ENCODE measurements around the gene ZNF585A.
"Not testable (repeated sequence)": the region's sequence is repeated elsewhere in the genome, so short reads cannot be mapped to it uniquely, and the experiment has no call there.

The ZNF585A gene

GRCh38 chr19:37197768-37198167, 25.3 kb upstream of the ZNF585A start:
- no peak for DNase-seq (ENCODE audit: extremely low read depth, low read depth)
- H3K4me3 ChIP-seq (replicated peaks; ENCODE audit: low read depth, low read length), result no peak overlapping the region
- TF ChIP-seq CTCF (IDR thresholded peaks at IDR 0.05; ENCODE audit: low read depth, low read length, missing control alignments), result no peak

- DNase-seq (ENCODE audit: extremely low read depth, low read depth); H3K4me3 ChIP-seq (replicated peaks; ENCODE audit: low read depth, low read length): not testable (repeated sequence)
Measured at GRCh38 chr19:37197115-37197514, 24.6 kb upstream of the ZNF585A start.

GRCh38 chr19:37195248-37195647, 22.8 kb upstream of the ZNF585A start:
- not testable (repeated sequence) for H3K4me3 ChIP-seq (replicated peaks; ENCODE audit: low read depth, low read length); DNase-seq (ENCODE audit: extremely low read depth, low read depth)

GRCh38 chr19:37186071-37186470, 13.6 kb upstream of the ZNF585A start:
- not testable (repeated sequence) for H3K4me3 ChIP-seq (replicated peaks; ENCODE audit: low read depth, low read length); DNase-seq (ENCODE audit: extremely low read depth, low read depth)

- no peak for DNase-seq (ENCODE audit: extremely low read depth, low read depth)
- TF ChIP-seq CTCF (IDR thresholded peaks at IDR 0.05; ENCODE audit: low read depth, low read length, missing control alignments), result no peak
- no peak overlapping the region for H3K4me3 ChIP-seq (replicated peaks; ENCODE audit: low read depth, low read length)
Measured at GRCh38 chr19:37165635-37166034, 6.9 kb downstream of the ZNF585A start.

GRCh38 chr19:37160153-37160552, 12.3 kb downstream of the ZNF585A start:
- DNase-seq (ENCODE audit: extremely low read depth, low read depth), result no peak
- TF ChIP-seq CTCF (IDR thresholded peaks at IDR 0.05; ENCODE audit: low read depth, low read length, missing control alignments), result no peak
- H3K4me3 ChIP-seq (replicated peaks; ENCODE audit: low read depth, low read length), result no peak overlapping the region

- TF ChIP-seq CTCF (IDR thresholded peaks at IDR 0.05; ENCODE audit: low read depth, low read length, missing control alignments), result no peak
- no peak for DNase-seq (ENCODE audit: extremely low read depth, low read depth)
Measured at GRCh38 chr19:37148214-37148613, 24.3 kb downstream of the ZNF585A start.

GRCh38 chr19:37136111-37136510, 36.4 kb downstream of the ZNF585A start:
- no peak overlapping the region for H3K4me3 ChIP-seq (replicated peaks; ENCODE audit: low read depth, low read length)
- no peak for DNase-seq (ENCODE audit: extremely low read depth, low read depth)
- no peak for TF ChIP-seq CTCF (IDR thresholded peaks at IDR 0.05; ENCODE audit: low read depth, low read length, missing control alignments)

More at GRCh38 chr19:37148214-37148613, 24.3 kb downstream of the ZNF585A start:
- no peak overlapping the region for H3K4me3 ChIP-seq (replicated peaks; ENCODE audit: low read depth, low read length)

- DNase-seq (ENCODE audit: extremely low read depth, low read depth), result no peak
- no peak overlapping the region for H3K4me3 ChIP-seq (replicated peaks; ENCODE audit: low read depth, low read length)
- no peak for TF ChIP-seq CTCF (IDR thresholded peaks at IDR 0.05; ENCODE audit: low read depth, low read length, missing control alignments)
Measured at GRCh38 chr19:37128821-37129177, 43.7 kb downstream of the ZNF585A start.
